HG03558 (cell line): Measurements from ENCODE around the gene EPN3.

ENCODE experiments used
- ATAC-seq: cut with Tn5 transposase; IDR thresholded peaks from one replicate; pipeline ENCODE4 v1.9.1; 2021; ENCODE audit warnings: moderate number of reproducible peaks; ENCODE audit not compliant: unreplicated experiment; ENCODE audit errors: extremely low read depth

Gene EPN3

GRCh38 chr17:50583641-50584040 lies 51.1 kb downstream of the EPN3 start:
- no peak for ATAC-seq

- no peak for ATAC-seq
Measured at GRCh38 chr17:50584116-50584515, 51.6 kb downstream of the EPN3 start.

- ATAC-seq, result no peak
Measured at GRCh38 chr17:50584749-50585148, 52.2 kb downstream of the EPN3 start.

GRCh38 chr17:50585346-50585745 lies 52.8 kb downstream of the EPN3 start:
- ATAC-seq, result no peak

GRCh38 chr17:50585891-50586290 lies 53.4 kb downstream of the EPN3 start:
- ATAC-seq, result no peak

- no peak for ATAC-seq
Measured at GRCh38 chr17:50586421-50587247, 54.1 kb downstream of the EPN3 start.

GRCh38 chr17:50587571-50587970 lies 55.0 kb downstream of the EPN3 start:
- ATAC-seq, result no peak

GRCh38 chr17:50588391-50589049 lies 56.0 kb downstream of the EPN3 start:
- no peak for ATAC-seq

GRCh38 chr17:50589095-50589705 lies 56.7 kb downstream of the EPN3 start:
- no peak for ATAC-seq

GRCh38 chr17:50590946-50591737 lies 58.6 kb downstream of the EPN3 start:
- ATAC-seq, result no peak

GRCh38 chr17:50593321-50593720 lies 60.8 kb downstream of the EPN3 start:
- no peak for ATAC-seq
